ENCODE results near the gene PPP1R12C.
"Not testable (repeated sequence)": the region's sequence is repeated elsewhere in the genome, so short reads cannot be mapped to it uniquely, and the experiment has no call there.

Gene PPP1R12C

DNA sequence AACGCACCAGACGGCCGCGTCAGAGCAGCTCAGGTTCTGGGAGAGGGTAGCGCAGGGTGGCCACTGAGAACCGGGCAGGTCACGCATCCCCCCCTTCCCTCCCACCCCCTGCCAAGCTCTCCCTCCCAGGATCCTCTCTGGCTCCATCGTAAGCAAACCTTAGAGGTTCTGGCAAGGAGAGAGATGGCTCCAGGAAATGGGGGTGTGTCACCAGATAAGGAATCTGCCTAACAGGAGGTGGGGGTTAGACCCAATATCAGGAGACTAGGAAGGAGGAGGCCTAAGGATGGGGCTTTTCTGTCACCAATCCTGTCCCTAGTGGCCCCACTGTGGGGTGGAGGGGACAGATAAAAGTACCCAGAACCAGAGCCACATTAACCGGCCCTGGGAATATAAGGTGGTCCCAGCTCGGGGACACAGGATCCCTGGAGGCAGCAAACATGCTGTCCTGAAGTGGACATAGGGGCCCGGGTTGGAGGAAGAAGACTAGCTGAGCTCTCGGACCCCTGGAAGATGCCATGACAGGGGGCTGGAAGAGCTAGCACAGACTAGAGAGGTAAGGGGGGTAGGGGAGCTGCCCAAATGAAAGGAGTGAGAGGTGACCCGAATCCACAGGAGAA is 1.9 kb downstream of the PPP1R12C start:
- no peaks in the 10 kb centered on the region for H3K27me3 ChIP-seq (ENCODE audit: control insufficient read depth, insufficient read depth, low read length)
- peaks cover 13% of the 10 kb centered on the region for H3K36me3 ChIP-seq (ENCODE audit: insufficient read depth, low read length)
- H3K9me3 ChIP-seq (replicated peaks; ENCODE audit: low read length) = no peaks in the 10 kb centered on the region
- H3K4me1 ChIP-seq (ENCODE audit: control insufficient read depth, insufficient read depth, low read length) = peaks cover 27% of the 10 kb centered on the region
- H3K9ac ChIP-seq (ENCODE audit: low read depth, low read length) = peak overlapping the region; percentile 91
- peak overlapping the region; percentile 83 for H3K4me3 ChIP-seq (ENCODE audit: low read length)
- peak overlapping the region; percentile 92 for H3K4me2 ChIP-seq (ENCODE audit: low read length)

DNA sequence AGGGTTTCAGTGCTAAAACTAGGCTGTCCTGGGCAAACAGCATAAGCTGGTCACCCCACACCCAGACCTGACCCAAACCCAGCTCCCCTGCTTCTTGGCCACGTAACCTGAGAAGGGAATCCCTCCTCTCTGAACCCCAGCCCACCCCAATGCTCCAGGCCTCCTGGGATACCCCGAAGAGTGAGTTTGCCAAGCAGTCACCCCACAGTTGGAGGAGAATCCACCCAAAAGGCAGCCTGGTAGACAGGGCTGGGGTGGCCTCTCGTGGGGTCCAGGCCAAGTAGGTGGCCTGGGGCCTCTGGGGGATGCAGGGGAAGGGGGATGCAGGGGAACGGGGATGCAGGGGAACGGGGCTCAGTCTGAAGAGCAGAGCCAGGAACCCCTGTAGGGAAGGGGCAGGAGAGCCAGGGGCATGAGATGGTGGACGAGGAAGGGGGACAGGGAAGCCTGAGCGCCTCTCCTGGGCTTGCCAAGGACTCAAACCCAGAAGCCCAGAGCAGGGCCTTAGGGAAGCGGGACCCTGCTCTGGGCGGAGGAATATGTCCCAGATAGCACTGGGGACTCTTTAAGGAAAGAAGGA is 2.8 kb downstream of the PPP1R12C start:
- peaks cover 14% of the 10 kb centered on the region for H3K36me3 ChIP-seq (ENCODE audit: insufficient read depth, low read length)
- no peaks in the 10 kb centered on the region for H3K27me3 ChIP-seq (ENCODE audit: control insufficient read depth, insufficient read depth, low read length)
- H3K4me2 ChIP-seq (ENCODE audit: low read length) = no peak overlapping the region
- H3K4me1 ChIP-seq (ENCODE audit: control insufficient read depth, insufficient read depth, low read length) = peaks cover 27% of the 10 kb centered on the region
- H3K9ac ChIP-seq (ENCODE audit: low read depth, low read length) = peak overlapping the region; percentile 29
- no peaks in the 10 kb centered on the region for H3K9me3 ChIP-seq (replicated peaks; ENCODE audit: low read length)
- no peak overlapping the region for H3K4me3 ChIP-seq (ENCODE audit: low read length)

DNA sequence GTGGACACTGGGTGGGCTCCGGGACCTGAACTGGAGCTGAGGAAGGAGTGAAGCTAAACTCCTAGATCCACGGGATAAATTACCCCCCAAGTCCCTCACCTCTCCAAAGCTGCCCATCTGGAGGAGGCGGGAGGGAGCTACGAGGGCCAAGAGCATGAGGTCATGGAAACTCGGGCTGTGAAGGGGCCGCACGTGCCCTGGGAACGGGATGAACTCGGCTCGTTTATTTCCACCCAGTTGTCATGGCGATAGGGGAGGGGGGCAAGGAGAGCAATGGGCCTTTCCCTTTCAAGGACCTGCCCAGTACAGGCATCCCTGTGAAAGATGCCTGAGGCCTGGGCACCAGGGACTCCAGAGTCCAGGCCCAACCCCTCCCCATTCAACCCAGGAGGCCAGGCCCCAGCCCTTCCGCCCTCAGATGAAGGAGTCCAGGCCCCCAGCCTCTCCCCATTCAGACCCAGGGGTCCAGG is 3.8 kb downstream of the PPP1R12C start:
- Histone ChIP-seq H3K4me2 (ENCODE audit: low read length) (peak overlapping the region; percentile 40), H3K36me3 (ENCODE audit: insufficient read depth, low read length) (peaks cover 21% of the 10 kb centered on the region), H3K27me3 (ENCODE audit: control insufficient read depth, insufficient read depth, low read length) (no peaks in the 10 kb centered on the region), H3K4me3 (ENCODE audit: low read length) (no peak overlapping the region), H3K4me1 (ENCODE audit: control insufficient read depth, insufficient read depth, low read length) (peaks cover 24% of the 10 kb centered on the region), H3K9me3 (replicated peaks; ENCODE audit: low read length) (no peaks in the 10 kb centered on the region), H3K9ac (ENCODE audit: low read depth, low read length) (peak overlapping the region; percentile 34)

DNA sequence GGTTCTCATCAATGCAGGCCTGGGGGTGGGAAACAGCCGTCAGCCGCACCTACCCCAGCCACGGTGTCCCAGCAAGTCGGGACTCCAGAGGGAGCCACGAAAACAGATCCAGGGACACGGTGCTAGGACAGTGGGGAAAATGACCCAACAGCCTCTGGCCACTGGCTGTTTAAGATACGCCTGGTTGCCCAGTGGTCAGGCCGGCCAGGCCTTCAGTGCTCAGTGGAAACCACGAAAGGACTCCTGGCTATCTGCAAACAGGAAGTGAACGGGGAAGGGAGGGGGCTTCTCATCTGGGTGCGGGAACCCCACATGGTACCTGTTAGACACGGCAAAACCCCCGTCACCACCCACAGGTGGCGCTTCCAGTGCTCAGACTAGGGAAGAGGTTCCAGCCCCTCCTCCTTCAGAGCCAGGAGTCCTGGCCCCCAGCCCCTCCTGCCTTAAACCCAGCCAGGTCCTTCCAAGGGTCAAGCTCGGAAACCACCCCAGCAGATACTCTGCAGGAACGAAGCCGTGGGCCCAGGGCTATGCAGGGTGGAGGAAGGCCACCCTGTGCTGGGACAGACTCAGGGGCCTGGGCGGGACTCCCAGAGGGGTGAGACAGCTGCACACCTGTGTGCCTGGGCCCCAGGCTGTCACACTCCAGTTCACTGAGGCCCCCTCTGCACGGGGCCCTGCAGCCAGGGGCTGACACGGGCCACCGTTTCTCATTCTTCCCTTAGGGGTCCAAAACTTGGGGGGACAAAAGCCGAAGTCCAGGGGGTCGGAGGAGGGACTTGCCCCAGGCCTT is 4.5 kb downstream of the PPP1R12C start:
- peaks cover 18% of the 10 kb centered on the region for H3K4me1 ChIP-seq (ENCODE audit: control insufficient read depth, insufficient read depth, low read length)
- H3K4me2 ChIP-seq (ENCODE audit: low read length) = no peak overlapping the region
- no peaks in the 10 kb centered on the region for H3K27me3 ChIP-seq (ENCODE audit: control insufficient read depth, insufficient read depth, low read length)
- peaks cover 21% of the 10 kb centered on the region for H3K36me3 ChIP-seq (ENCODE audit: insufficient read depth, low read length)
- no peaks in the 10 kb centered on the region for H3K9me3 ChIP-seq (replicated peaks; ENCODE audit: low read length)
- H3K4me3 ChIP-seq (ENCODE audit: low read length) = no peak overlapping the region
- peak overlapping the region; percentile 34 for H3K9ac ChIP-seq (ENCODE audit: low read depth, low read length)

DNA sequence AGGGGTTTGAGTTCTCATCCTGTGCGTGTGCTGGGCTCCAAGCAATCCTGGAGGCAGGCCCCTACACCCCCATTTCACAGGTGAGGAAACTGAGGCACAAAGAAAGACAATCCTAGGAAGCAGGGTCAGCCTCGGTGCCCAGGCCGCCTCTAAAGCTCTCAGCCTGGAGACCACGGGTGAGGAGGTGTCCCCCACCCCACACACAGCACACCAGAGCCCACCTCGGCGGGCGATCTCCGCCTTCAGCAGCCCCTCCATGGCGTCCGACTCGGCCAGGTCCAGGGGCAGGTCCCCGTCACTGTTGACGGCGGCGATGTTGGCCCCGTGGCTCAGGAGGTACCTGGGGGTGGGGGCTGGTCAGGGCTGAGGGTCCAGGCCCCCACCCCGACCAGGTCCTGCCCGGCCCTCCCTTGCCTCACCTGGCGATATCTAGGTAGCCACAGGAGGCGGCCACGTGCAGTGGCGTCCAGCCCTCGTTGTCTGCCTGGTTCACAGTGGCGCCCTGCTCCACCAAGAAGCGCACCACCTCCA is 5.1 kb downstream of the PPP1R12C start:
- Histone ChIP-seq H3K4me1 (ENCODE audit: control insufficient read depth, insufficient read depth, low read length) (peaks cover 18% of the 10 kb centered on the region), H3K9me3 (replicated peaks; ENCODE audit: low read length) (no peaks in the 10 kb centered on the region), H3K4me3 (ENCODE audit: low read length) (no peak overlapping the region), H3K27me3 (ENCODE audit: control insufficient read depth, insufficient read depth, low read length) (no peaks in the 10 kb centered on the region), H3K9ac (ENCODE audit: low read depth, low read length) (no peak overlapping the region), H3K4me2 (ENCODE audit: low read length) (no peak overlapping the region), H3K36me3 (ENCODE audit: insufficient read depth, low read length) (peaks cover 21% of the 10 kb centered on the region)

DNA sequence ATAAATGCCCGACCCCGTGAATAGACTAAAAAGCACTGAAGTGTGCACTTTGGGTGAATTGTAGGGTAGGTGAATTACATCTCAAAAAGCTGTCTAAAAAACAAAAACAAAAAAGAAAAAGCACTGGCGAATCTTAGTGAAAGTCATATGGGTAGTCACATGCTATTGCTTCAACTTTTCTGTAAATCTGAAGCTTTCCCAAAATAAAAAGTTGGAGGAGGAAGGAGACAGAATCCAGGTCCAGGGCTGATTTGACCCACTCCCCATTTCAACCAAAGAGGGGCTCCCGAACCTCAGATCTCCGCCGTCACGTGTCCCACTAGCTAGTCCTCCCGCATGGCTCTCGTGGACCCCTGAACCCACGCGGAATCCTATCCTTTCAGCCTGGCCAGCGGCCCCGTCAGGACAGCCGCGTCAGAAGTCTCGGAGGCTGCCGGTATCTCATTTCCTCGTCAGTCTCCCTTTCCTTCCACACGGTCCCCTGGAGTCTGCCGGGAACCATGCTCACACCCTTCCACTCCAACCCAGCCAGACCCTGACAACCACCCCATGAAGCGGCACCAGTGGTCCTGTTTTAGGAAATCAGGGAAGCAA is 6.1 kb downstream of the PPP1R12C start:
- Histone ChIP-seq H3K9ac (ENCODE audit: low read depth, low read length) (no peak overlapping the region), H3K4me3 (ENCODE audit: low read length) (no peak overlapping the region), H3K9me3 (replicated peaks; ENCODE audit: low read length) (no peaks in the 10 kb centered on the region), H3K36me3 (ENCODE audit: insufficient read depth, low read length) (peaks cover 21% of the 10 kb centered on the region), H3K27me3 (ENCODE audit: control insufficient read depth, insufficient read depth, low read length) (no peaks in the 10 kb centered on the region), H3K4me2 (ENCODE audit: low read length) (no peak overlapping the region), H3K4me1 (ENCODE audit: control insufficient read depth, insufficient read depth, low read length) (peaks cover 18% of the 10 kb centered on the region)

DNA sequence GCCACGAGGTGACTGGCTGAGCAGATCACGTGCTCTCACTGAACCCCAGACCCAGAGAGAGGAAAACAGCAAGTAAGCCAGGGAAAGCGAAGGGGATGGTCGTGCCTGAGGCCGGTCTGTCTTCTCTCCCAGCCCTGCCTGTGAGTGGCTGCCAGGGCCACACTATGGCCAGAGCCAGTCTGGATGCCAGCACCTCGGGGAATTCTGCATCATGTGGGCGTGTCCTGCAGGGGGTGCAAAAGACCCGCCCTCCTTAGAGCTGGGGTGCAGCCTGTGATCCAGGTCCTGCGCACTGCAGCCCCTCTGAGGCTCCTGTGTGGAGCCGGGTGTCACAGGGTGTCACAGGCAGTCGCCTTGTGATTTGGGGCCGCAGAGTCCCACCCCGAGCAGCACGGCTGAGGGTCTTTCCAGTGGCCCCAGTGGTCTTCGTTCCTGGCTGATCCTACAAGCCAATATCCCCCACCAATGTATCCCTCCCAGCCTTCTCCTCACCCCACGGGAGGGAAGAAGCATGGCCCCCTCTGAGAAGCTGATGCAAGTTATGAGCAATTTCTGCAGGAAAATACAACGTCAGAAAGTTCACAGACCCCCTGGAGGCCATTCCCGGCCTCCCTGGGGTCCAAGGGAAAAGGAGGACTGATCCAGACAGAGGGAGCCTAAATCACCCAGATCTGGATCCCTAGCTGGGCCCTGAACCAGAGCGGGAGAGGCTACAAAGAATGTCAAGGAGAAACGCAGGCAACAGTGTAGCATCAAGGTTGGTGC is 7.7 kb downstream of the PPP1R12C start:
- Histone ChIP-seq H3K4me2 (ENCODE audit: low read length) (no peak overlapping the region), H3K27me3 (ENCODE audit: control insufficient read depth, insufficient read depth, low read length) (no peaks in the 10 kb centered on the region), H3K4me3 (ENCODE audit: low read length) (no peak overlapping the region), H3K4me1 (ENCODE audit: control insufficient read depth, insufficient read depth, low read length) (peaks cover 8% of the 10 kb centered on the region), H3K36me3 (ENCODE audit: insufficient read depth, low read length) (peaks cover 21% of the 10 kb centered on the region), H3K9ac (ENCODE audit: low read depth, low read length) (no peak overlapping the region), H3K9me3 (replicated peaks; ENCODE audit: low read length) (no peaks in the 10 kb centered on the region)

DNA sequence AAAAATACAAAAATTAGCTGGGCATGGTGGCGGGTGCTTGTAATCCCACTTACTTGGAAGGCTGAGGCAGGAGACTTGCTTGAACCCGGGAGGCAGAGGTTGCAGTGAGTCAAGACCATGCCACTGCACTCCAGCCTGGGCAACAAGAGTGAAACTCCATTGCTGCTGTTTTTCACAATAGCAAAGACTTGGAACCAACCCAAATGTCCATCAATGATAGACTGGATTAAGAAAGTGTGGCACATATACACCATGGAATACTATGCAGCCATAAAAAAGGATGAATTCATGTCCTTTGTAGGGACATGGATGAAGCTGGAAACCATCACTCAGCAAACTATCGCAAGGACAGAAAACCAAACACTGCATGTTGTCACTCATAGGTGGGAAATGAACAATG is 10.2 kb downstream of the PPP1R12C start:
- not testable (repeated sequence) for H3K27me3 ChIP-seq (ENCODE audit: control insufficient read depth, insufficient read depth, low read length); H3K9me3 ChIP-seq (replicated peaks; ENCODE audit: low read length); H3K9ac ChIP-seq (ENCODE audit: low read depth, low read length); H3K4me1 ChIP-seq (ENCODE audit: control insufficient read depth, insufficient read depth, low read length); H3K4me3 ChIP-seq (ENCODE audit: low read length); H3K4me2 ChIP-seq (ENCODE audit: low read length)
- peaks cover 28% of the 10 kb centered on the region for H3K36me3 ChIP-seq (ENCODE audit: insufficient read depth, low read length)

DNA sequence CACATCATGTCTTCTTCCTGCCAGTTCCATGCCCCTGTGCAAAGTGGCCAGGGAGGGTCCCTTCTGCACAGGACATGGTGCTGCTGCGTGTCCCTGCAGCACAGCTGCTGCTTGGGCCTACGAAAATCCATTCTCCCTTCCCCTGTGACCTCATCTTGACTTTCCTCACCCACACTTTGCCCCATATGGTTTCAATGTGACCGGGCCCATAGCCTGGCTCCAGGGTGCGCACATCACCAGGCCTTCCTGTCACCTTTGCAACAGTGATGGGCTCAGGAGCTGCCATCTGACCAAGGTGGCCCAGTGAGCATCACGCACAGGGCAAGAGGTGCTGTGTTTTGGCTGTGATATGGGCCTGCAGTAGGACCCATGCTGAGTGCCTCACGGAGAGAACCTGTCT is 10.8 kb downstream of the PPP1R12C start:
- Histone ChIP-seq H3K27me3 (ENCODE audit: control insufficient read depth, insufficient read depth, low read length) (no peaks in the 10 kb centered on the region), H3K4me2 (ENCODE audit: low read length) (no peak overlapping the region), H3K36me3 (ENCODE audit: insufficient read depth, low read length) (peaks cover 26% of the 10 kb centered on the region), H3K9me3 (replicated peaks; ENCODE audit: low read length) (peaks cover 5% of the 10 kb centered on the region), H3K9ac (ENCODE audit: low read depth, low read length) (no peak overlapping the region), H3K4me3 (ENCODE audit: low read length) (no peak overlapping the region), H3K4me1 (ENCODE audit: control insufficient read depth, insufficient read depth, low read length) (no peaks in the 10 kb centered on the region)

DNA sequence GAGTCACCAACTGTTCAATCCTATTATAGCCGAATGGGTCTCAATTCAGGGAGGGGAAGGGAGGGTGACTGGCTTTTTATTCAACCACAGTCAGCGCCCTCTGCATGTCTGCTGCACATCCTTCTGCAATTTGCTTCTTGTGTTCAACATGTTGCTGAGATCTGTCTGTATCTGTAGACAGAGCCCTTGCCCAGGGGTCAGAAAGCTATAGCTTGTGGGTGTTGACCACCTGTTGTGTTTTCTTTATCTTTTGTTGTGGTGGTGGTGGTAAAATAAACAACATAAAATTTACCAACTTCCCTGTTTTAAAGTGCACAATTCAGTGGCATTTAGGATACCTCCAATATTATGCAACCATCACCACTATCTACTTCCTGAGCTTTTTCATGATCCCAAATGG is 12.2 kb downstream of the PPP1R12C start:
- Histone ChIP-seq H3K27me3 (ENCODE audit: control insufficient read depth, insufficient read depth, low read length) (no peaks in the 10 kb centered on the region), H3K9me3 (replicated peaks; ENCODE audit: low read length) (peaks cover 5% of the 10 kb centered on the region), H3K4me1 (ENCODE audit: control insufficient read depth, insufficient read depth, low read length) (no peaks in the 10 kb centered on the region), H3K36me3 (ENCODE audit: insufficient read depth, low read length) (peaks cover 31% of the 10 kb centered on the region), H3K9ac (ENCODE audit: low read depth, low read length) (no peak overlapping the region), H3K4me3 (ENCODE audit: low read length) (no peak overlapping the region), H3K4me2 (ENCODE audit: low read length) (no peak overlapping the region)

DNA sequence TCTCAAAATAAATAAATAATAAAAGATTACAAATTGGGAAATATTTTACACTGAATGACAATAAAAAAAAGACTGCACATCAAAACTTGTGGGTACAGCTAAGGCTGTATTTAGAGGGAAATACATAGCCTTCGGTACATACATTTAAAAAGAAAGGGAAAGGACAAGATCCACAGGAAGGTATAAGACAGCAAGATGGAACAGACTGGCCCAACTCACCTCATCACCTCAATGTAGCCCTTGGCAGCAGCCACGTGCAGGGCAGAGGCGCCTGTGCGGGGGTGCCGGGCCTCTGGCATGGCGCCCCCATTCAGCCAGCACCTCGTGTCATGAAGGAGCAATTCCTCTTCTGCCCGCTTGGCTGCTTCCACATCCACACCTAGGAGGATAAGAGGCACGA is 14.2 kb downstream of the PPP1R12C start:
- no peak overlapping the region for H3K4me3 ChIP-seq (ENCODE audit: low read length)
- H3K9me3 ChIP-seq (replicated peaks; ENCODE audit: low read length) = peaks cover 5% of the 10 kb centered on the region
- H3K27me3 ChIP-seq (ENCODE audit: control insufficient read depth, insufficient read depth, low read length) = no peaks in the 10 kb centered on the region
- H3K4me1 ChIP-seq (ENCODE audit: control insufficient read depth, insufficient read depth, low read length) = no peaks in the 10 kb centered on the region
- H3K4me2 ChIP-seq (ENCODE audit: low read length) = no peak overlapping the region
- H3K9ac ChIP-seq (ENCODE audit: low read depth, low read length) = no peak overlapping the region
- H3K36me3 ChIP-seq (ENCODE audit: insufficient read depth, low read length) = peaks cover 40% of the 10 kb centered on the region

All from skeletal muscle satellite cell (primary cell).